Neutrophil (primary cell): ENCODE results near the gene KRT78.

Experiments used
- H3K27ac ChIP-seq: fragments of 200-600 bp; sonication (generic); 2 replicates; pipeline ENCODE4 v1.5.1; 2016; ENCODE audit warnings: mild to moderate bottlenecking, moderate library complexity
- H3K27me3 ChIP-seq: fragments of 200-600 bp; sonication (generic); 2 replicates; pipeline ENCODE4 v1.6.0; 2016; ENCODE audit warnings: mild to moderate bottlenecking
- H3K36me3 ChIP-seq: fragments of 200-600 bp; sonication (generic); 2 replicates; pipeline ENCODE4 v1.5.1; 2017
- H3K4me1 ChIP-seq, 2 experiments: fragments of 200-600 bp in 1 of 2; sonication (generic) in 1 of 2; 1 replicate in 1 of 2; 2 replicates in 1 of 2; pipeline versions ENCODE4 v1.5.1 to v1.6.1; 2013 to 2016; ENCODE audit warnings: low read depth in 1 of 2, low read length in 1 of 2, mild to moderate bottlenecking in 1 of 2, moderate library complexity in 1 of 2; ENCODE audit not compliant: control insufficient read depth in 1 of 2, insufficient read depth in 1 of 2
- H3K4me3 ChIP-seq, 2 experiments: fragments of 200-600 bp in 1 of 2; sonication (generic) in 1 of 2; 1 replicate in 1 of 2; 2 replicates in 1 of 2; pipeline ENCODE4 v1.5.1; 2013 to 2016; ENCODE audit warnings: low read depth in 1 of 2, low read length in 1 of 2, mild to moderate bottlenecking in 1 of 2, moderate library complexity in 1 of 2
- H3K9me3 ChIP-seq: fragments of 200-600 bp; sonication (generic); 2 replicates; pipeline ENCODE4 v1.5.1; 2016
- CTCF ChIP-seq: fragments of 200-600 bp; sonication (generic); IDR thresholded peaks from 2 replicates; pipeline ENCODE4 v1.5.1; 2016; ENCODE audit warnings: antibody characterized with exemption

Gene KRT78

GRCh38 chr12:52835271-52836041 is 13.3 kb downstream of the KRT78 start:
- Histone ChIP-seq H3K36me3 (no peaks in the 10 kb centered on the region), H3K27ac (no peak overlapping the region), H3K9me3 (no peaks in the 10 kb centered on the region), H3K4me3 (no peak overlapping the region), H3K27me3 (peaks cover 11% of the 10 kb centered on the region), H3K4me1 (no peaks in the 10 kb centered on the region)
- TF ChIP-seq CTCF = no peak

- TF ChIP-seq CTCF = no peak
- peaks cover 10% of the 10 kb centered on the region for H3K27me3 ChIP-seq
- no peaks in the 10 kb centered on the region for H3K36me3 ChIP-seq
Measured at GRCh38 chr12:52834727-52835001, 14.1 kb downstream of the KRT78 start.

GRCh38 chr12:52833922-52834726 is 14.7 kb downstream of the KRT78 start, which contains the start of gene KRT79:
Gene KRT79 (minus strand): TSS chr12:52834311. CDS start chr12:52834260, 51 bp downstream.
- no peaks in the 10 kb centered on the region for H3K36me3 ChIP-seq
- no peaks in the 10 kb centered on the region for H3K4me1 ChIP-seq
- peaks cover 4% of the 10 kb centered on the region for H3K27me3 ChIP-seq
- H3K27ac ChIP-seq = no peak within 1 kb of the TSS
- no peak for TF ChIP-seq CTCF
- H3K4me3 ChIP-seq = no peak within 1 kb of the TSS
- H3K9me3 ChIP-seq = no peaks in the 10 kb centered on the region

More at GRCh38 chr12:52834727-52835001, 14.1 kb downstream of the KRT78 start:
- Histone ChIP-seq H3K27ac (no peak overlapping the region), H3K4me3 (no peak overlapping the region), H3K9me3 (no peaks in the 10 kb centered on the region), H3K4me1 (no peaks in the 10 kb centered on the region)

- Histone ChIP-seq H3K27me3 (no peaks in the 10 kb centered on the region), H3K4me1 (no peaks in the 10 kb centered on the region), H3K4me3 (no peak overlapping the region), H3K9me3 (no peaks in the 10 kb centered on the region), H3K27ac (no peak overlapping the region), H3K36me3 (no peaks in the 10 kb centered on the region)
- no peak for TF ChIP-seq CTCF
Measured at GRCh38 chr12:52832985-52833905, 15.5 kb downstream of the KRT78 start.

GRCh38 chr12:52832451-52832850 is 16.3 kb downstream of the KRT78 start:
- Histone ChIP-seq H3K4me3 (no peak overlapping the region), H3K4me1 (no peaks in the 10 kb centered on the region), H3K9me3 (no peaks in the 10 kb centered on the region), H3K36me3 (no peaks in the 10 kb centered on the region), H3K27me3 (no peaks in the 10 kb centered on the region), H3K27ac (no peak overlapping the region)
- no peak for TF ChIP-seq CTCF
